Stimulated activated CD8-positive, alpha-beta memory T cell treated with anti-CD3 and anti-CD28 coated beads, Interleukin-15, amount 100 ng/mL, for 48 hours (primary cell): Measurements from ENCODE around the gene RALGPS2.
A peak's percentile ranks its signal among the peaks of the same experiment; 100 is the strongest.

Source experiments
- DNase-seq, 2 donors: peaks; one replicate each; pipeline ENCODE4 v3.0.0-alpha.2; 2020; ENCODE audit warnings: low read depth in 2 of 2

RALGPS2 gene

GRCh38 chr1:178724728-178725465 lies at the start of gene RALGPS2:
Gene RALGPS2, plus strand, starts transcription at chr1:178725244. Its CDS starts 51,521 bp downstream, at chr1:178776765.
- DNase-seq, result peak in 1 of 2 donors; percentile 36

- no peak for DNase-seq
These were observed 45.8 kb upstream of the RALGPS2 start for GRCh38 chr1:178679237-178679636.

GRCh38 chr1:178682429-178682828 lies 42.6 kb upstream of the RALGPS2 start:
- DNase-seq, result no peak

- no peak for DNase-seq
These were observed 42.2 kb upstream of the RALGPS2 start for GRCh38 chr1:178682886-178683285.

GRCh38 chr1:178683291-178683690 lies 41.8 kb upstream of the RALGPS2 start:
- no peak for DNase-seq

GRCh38 chr1:178684111-178684510 lies 40.9 kb upstream of the RALGPS2 start:
- no peak for DNase-seq

- no peak for DNase-seq
These were observed 40.5 kb upstream of the RALGPS2 start for GRCh38 chr1:178684542-178685000.

- DNase-seq, result no peak
These were observed 38.6 kb upstream of the RALGPS2 start for GRCh38 chr1:178686407-178686806.

GRCh38 chr1:178688244-178688643 lies 36.8 kb upstream of the RALGPS2 start:
- no peak for DNase-seq

GRCh38 chr1:178689769-178690168 lies 35.3 kb upstream of the RALGPS2 start:
- no peak for DNase-seq

- DNase-seq, result no peak
These were observed 34.5 kb upstream of the RALGPS2 start for GRCh38 chr1:178690496-178690895.

- no peak for DNase-seq
These were observed 32.3 kb upstream of the RALGPS2 start for GRCh38 chr1:178692564-178693327.

GRCh38 chr1:178693366-178693765 lies 31.7 kb upstream of the RALGPS2 start:
- DNase-seq, result no peak

- DNase-seq, result no peak
These were observed 30.0 kb upstream of the RALGPS2 start for GRCh38 chr1:178694923-178695525.

- no peak for DNase-seq
These were observed 22.9 kb upstream of the RALGPS2 start for GRCh38 chr1:178702146-178702545.

GRCh38 chr1:178704833-178705232 lies 20.2 kb upstream of the RALGPS2 start:
- DNase-seq, result no peak

- DNase-seq, result no peak
These were observed 18.6 kb upstream of the RALGPS2 start for GRCh38 chr1:178706432-178706831.

GRCh38 chr1:178713259-178713658 lies 11.8 kb upstream of the RALGPS2 start:
- no peak for DNase-seq

GRCh38 chr1:178714453-178714852 lies 10.6 kb upstream of the RALGPS2 start:
- DNase-seq, result no peak

GRCh38 chr1:178716111-178716510 lies 8.9 kb upstream of the RALGPS2 start:
- no peak for DNase-seq

- no peak for DNase-seq
These were observed 6.5 kb upstream of the RALGPS2 start for GRCh38 chr1:178718520-178718919.

GRCh38 chr1:178723546-178723945 lies 1.5 kb upstream of the RALGPS2 start:
- no peak for DNase-seq

- DNase-seq, result no peak
These were observed 692 bp upstream of the RALGPS2 start for GRCh38 chr1:178724376-178724727.
